DND-41 (cell line): ENCODE measurements around the gene GLYR1.

Source experiments
- EZH2 ChIP-seq: IDR thresholded peaks from 3 replicates; pipeline ENCODE4 v1.6.1; 2012; ENCODE audit warnings: borderline replicate concordance, low read depth, mild to moderate bottlenecking, moderate library complexity, low read length, inconsistent platforms; ENCODE audit not compliant: severe bottlenecking
- TF ChIP-seq, protein P1 (sequence below): IDR thresholded peaks from 2 replicates; pipeline ENCODE4 v1.5.1; 2012; ENCODE audit warnings: borderline replicate concordance, low read length, moderate library complexity, mild to moderate bottlenecking; ENCODE audit not compliant: poor library complexity, severe bottlenecking; ENCODE audit errors: extremely low read depth

DNA sequence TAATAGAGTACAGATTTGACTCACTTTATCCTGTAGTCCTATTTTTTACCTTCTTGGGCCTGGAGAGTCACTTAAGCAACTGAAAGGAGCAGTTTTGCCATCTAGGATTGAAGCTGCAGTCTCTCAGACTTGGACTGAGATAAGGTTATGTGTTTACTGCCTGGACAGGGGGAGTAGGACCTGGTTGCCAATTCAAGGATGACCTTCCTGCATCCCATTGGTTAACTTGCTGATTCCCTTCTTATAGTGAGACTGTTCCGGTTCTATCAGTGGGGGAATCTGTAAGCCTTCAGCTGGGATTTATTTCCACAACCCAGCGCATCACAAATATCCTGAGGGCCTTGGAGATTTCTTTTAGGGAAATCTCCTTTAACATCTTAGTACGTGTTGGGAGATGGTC lies 3.1 kb upstream of the GLYR1 start:
- TF ChIP-seq, protein P1, sequence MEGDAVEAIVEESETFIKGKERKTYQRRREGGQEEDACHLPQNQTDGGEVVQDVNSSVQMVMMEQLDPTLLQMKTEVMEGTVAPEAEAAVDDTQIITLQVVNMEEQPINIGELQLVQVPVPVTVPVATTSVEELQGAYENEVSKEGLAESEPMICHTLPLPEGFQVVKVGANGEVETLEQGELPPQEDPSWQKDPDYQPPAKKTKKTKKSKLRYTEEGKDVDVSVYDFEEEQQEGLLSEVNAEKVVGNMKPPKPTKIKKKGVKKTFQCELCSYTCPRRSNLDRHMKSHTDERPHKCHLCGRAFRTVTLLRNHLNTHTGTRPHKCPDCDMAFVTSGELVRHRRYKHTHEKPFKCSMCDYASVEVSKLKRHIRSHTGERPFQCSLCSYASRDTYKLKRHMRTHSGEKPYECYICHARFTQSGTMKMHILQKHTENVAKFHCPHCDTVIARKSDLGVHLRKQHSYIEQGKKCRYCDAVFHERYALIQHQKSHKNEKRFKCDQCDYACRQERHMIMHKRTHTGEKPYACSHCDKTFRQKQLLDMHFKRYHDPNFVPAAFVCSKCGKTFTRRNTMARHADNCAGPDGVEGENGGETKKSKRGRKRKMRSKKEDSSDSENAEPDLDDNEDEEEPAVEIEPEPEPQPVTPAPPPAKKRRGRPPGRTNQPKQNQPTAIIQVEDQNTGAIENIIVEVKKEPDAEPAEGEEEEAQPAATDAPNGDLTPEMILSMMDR, result no peak
- TF ChIP-seq EZH2, result no peak
